Ectodermal cell (in vitro differentiated cells): ENCODE results near the gene ARID2.

Source experiments
- H3K27ac ChIP-seq: 2 replicates; pipeline ENCODE4 v1.7.0; 2013; ENCODE audit warnings: mild to moderate bottlenecking, low read depth, low read length; ENCODE audit not compliant: insufficient read depth, poor library complexity, severe bottlenecking
- H3K27me3 ChIP-seq: 2 replicates; pipeline ENCODE4 v1.7.0; 2013; ENCODE audit warnings: mild to moderate bottlenecking, low read length; ENCODE audit not compliant: insufficient read depth, control insufficient read depth, poor library complexity, severe bottlenecking
- H3K36me3 ChIP-seq: one replicate; pipeline ENCODE4 v1.7.0; 2013; ENCODE audit warnings: low read length; ENCODE audit not compliant: control insufficient read depth, insufficient read depth
- H3K4me1 ChIP-seq: one replicate; pipeline ENCODE4 v1.7.0; 2013; ENCODE audit warnings: low read length; ENCODE audit not compliant: control insufficient read depth, insufficient read depth
- H3K4me3 ChIP-seq: 2 replicates; pipeline ENCODE4 v1.7.0; 2013; ENCODE audit warnings: low read depth, low read length, control low read depth; ENCODE audit not compliant: insufficient read depth
- H3K9me3 ChIP-seq: 2 replicates; pipeline ENCODE4 v1.7.0; 2013; ENCODE audit warnings: mild to moderate bottlenecking, low read length, moderate library complexity; ENCODE audit not compliant: control insufficient read depth
- WGBS, 2 experiments: methylation state at CpG; one replicate each; pipeline ENCODE4 v1.1.7; 2013; ENCODE audit warnings: missing lambda C conversion rate in 2 of 2; 5-methylcytosine and 5-hydroxymethylcytosine counted together

Gene ARID2

DNA sequence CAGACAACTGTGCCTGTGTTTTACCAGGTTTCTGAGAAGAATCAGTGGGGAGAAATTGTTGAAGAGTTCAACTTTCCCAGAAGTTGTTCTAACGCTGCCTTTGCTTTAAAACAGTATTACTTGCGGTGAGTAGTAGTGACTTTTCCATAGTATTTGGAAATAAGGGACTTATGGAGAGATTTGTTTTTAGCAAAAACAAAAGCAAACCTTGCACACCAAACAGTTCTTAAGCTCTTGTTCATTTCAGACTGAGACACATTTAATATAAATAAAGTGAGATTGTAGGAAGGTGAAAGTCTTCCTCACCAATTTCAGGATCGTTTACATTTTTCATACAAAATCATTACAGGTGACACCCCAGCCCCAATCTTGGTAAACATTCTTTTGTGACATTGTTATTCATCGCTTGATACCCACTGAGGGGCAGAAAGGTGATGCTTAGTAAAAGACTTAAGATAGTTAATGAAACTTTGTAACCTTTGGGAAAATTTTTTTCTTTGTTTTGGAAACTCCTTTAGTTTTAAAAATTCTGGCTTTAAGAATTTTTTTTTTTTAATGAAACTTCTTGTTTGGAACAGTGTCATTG is 1.8 kb downstream of the ARID2 start:
- Histone ChIP-seq H3K36me3 (peaks cover 9% of the 10 kb centered on the region), H3K9me3 (no peaks in the 10 kb centered on the region), H3K27me3 (no peaks in the 10 kb centered on the region), H3K4me1 (no peaks in the 10 kb centered on the region), H3K4me3 (peak overlapping the region; percentile 78), H3K27ac (peak overlapping the region; percentile 84)
- WGBS, 2 experiments, result 8 to 10% methylated on average over 3 of the region's 4 CpGs

DNA sequence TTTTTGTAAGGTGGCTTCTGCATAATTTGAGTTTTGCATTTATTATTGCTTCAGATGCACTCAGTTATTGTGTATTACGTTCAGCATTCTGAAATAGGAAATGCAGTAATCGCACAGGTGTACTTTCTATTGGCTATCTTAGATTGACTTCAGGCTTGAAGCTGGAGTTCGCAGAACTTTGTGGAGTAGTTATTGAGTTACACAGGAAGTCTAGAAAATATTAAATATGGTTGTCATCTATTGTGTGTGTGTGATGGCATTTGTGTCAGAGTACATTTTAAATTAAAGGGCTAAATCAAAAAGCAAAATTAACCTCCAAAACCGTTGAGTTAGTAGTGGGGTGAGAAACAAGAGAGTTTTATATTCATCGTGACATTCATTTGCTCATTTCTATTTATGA is 2.7 kb downstream of the ARID2 start:
- no peaks in the 10 kb centered on the region for H3K9me3 ChIP-seq
- peak overlapping the region; percentile 78 for H3K4me3 ChIP-seq
- H3K27ac ChIP-seq, result no peak overlapping the region
- WGBS, 2 experiments, result 84 to 91% methylated on average over 3 to 5 of the region's 5 CpGs
- peaks cover 18% of the 10 kb centered on the region for H3K36me3 ChIP-seq
- no peaks in the 10 kb centered on the region for H3K4me1 ChIP-seq
- H3K27me3 ChIP-seq, result no peaks in the 10 kb centered on the region

DNA sequence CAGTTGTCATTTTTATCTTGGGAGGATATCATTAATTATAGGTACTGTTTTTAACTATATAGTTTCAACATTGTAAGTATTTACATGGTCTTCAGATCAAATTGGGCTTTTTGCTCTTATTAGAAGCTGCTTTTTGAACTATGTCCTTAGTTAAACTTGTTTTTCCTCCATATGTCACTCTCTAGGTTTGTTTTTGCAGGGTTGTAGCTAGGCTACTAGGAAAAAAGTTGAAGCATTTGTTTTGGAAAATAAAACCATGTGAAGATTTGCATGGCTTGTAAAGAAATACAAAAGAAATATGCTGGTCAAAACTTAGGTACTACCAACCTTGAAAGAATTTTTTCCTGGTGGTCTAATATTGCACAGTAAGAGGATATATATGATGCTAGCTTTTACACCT is 3.4 kb downstream of the ARID2 start:
- Histone ChIP-seq H3K9me3 (no peaks in the 10 kb centered on the region), H3K4me3 (no peak overlapping the region), H3K4me1 (no peaks in the 10 kb centered on the region), H3K36me3 (peaks cover 18% of the 10 kb centered on the region), H3K27ac (no peak overlapping the region), H3K27me3 (no peaks in the 10 kb centered on the region)

GRCh38 chr12:45737638-45738037 is 8.1 kb downstream of the ARID2 start:
- Histone ChIP-seq H3K4me1 (no peaks in the 10 kb centered on the region), H3K4me3 (no peak overlapping the region), H3K27me3 (no peaks in the 10 kb centered on the region), H3K36me3 (peaks cover 36% of the 10 kb centered on the region), H3K9me3 (no peaks in the 10 kb centered on the region), H3K27ac (no peak overlapping the region)

- H3K4me1 ChIP-seq, result no peaks in the 10 kb centered on the region
- no peak overlapping the region for H3K27ac ChIP-seq
- peaks cover 17% of the 10 kb centered on the region for H3K36me3 ChIP-seq
- 100% methylated on average over 1 of the region's 1 CpG for WGBS, 2 experiments
- H3K27me3 ChIP-seq, result no peaks in the 10 kb centered on the region
- H3K4me3 ChIP-seq, result no peak overlapping the region
- H3K9me3 ChIP-seq, result no peaks in the 10 kb centered on the region
Measured at GRCh38 chr12:45742590-45742989, 13.1 kb downstream of the ARID2 start.

DNA sequence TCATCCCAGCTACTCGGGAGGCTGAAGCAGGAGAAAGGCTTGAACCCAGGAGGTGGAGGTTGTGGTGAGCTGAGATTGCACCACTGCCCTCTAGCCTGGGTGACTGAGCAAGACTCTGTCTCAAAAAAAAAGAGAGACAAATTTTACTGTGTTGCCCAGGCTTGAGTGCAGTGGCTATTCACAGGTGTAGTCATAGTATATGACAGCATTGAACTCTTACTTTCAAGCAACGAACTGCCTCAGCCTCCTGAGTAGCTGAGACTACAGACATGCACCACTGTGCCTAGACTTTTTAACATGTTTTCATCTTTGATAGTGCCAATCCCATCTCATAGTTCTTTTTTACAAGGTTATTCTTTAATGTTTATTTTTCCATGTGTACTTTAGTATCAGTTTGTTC is 13.7 kb downstream of the ARID2 start:
- H3K27me3 ChIP-seq, result no peaks in the 10 kb centered on the region
- no peak overlapping the region for H3K27ac ChIP-seq
- 89 to 98% methylated on average over 2 of the region's 2 CpGs for WGBS, 2 experiments
- H3K4me1 ChIP-seq, result no peaks in the 10 kb centered on the region
- no peak overlapping the region for H3K4me3 ChIP-seq
- H3K36me3 ChIP-seq, result peaks cover 17% of the 10 kb centered on the region
- H3K9me3 ChIP-seq, result no peaks in the 10 kb centered on the region

DNA sequence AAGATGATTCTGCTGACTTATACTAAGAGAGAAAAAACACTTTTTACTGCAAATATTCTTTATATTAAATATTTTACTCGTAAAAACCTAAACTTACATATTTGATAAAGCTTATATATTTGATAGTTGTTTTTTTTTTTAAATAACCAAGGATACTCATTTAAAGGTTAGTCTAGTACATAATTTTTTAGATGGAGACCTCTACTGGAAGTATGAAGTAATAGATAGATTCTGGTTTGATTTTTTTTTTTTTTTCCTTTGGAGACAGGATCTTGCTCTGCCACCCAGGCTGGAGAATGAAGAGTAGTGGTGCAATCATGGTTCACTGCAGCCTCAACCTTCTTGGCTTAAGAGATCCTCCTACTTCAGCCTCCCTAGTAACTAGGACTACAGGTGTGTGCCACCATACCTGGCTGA is 16.4 kb downstream of the ARID2 start:
- H3K36me3 ChIP-seq, result peaks cover 18% of the 10 kb centered on the region
- H3K27me3 ChIP-seq, result no peaks in the 10 kb centered on the region
- no CpG with 5 or more reads among the region's 1 CpG for WGBS, 2 experiments
- no peak overlapping the region for H3K27ac ChIP-seq
- no peak overlapping the region for H3K4me3 ChIP-seq
- H3K4me1 ChIP-seq, result no peaks in the 10 kb centered on the region
- H3K9me3 ChIP-seq, result no peaks in the 10 kb centered on the region

GRCh38 chr12:45756666-45757065 is 27.2 kb downstream of the ARID2 start:
- Histone ChIP-seq H3K4me3 (no peak overlapping the region), H3K9me3 (no peaks in the 10 kb centered on the region), H3K27ac (peak overlapping the region; percentile 19), H3K4me1 (no peaks in the 10 kb centered on the region), H3K36me3 (no peaks in the 10 kb centered on the region), H3K27me3 (no peaks in the 10 kb centered on the region)
- WGBS, 2 experiments, result 87 to 92% methylated on average over 3 of the region's 3 CpGs

DNA sequence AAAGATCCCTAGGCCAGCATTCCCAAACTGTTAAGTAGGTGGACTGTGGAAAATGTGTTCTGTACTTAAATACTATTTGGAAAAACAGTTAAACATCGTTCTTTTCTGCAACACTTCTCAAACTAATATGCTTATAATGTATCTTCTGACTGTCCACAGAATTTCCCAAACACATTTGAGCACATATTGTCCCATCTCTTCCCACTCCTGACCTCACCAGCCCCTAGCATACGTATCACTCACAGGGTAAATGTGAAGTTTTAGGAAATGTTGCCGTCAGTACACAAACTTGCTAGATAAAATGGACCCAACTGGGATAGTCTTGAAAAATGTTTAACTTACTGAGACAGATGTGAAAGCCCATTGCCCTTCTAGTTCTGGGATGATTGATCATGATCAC is 27.7 kb downstream of the ARID2 start:
- H3K27ac ChIP-seq, result no peak overlapping the region
- H3K4me3 ChIP-seq, result no peak overlapping the region
- H3K27me3 ChIP-seq, result no peaks in the 10 kb centered on the region
- H3K9me3 ChIP-seq, result no peaks in the 10 kb centered on the region
- no peaks in the 10 kb centered on the region for H3K4me1 ChIP-seq
- WGBS, 2 experiments, result 92 to 96% methylated on average over 3 of the region's 3 CpGs
- H3K36me3 ChIP-seq, result no peaks in the 10 kb centered on the region

DNA sequence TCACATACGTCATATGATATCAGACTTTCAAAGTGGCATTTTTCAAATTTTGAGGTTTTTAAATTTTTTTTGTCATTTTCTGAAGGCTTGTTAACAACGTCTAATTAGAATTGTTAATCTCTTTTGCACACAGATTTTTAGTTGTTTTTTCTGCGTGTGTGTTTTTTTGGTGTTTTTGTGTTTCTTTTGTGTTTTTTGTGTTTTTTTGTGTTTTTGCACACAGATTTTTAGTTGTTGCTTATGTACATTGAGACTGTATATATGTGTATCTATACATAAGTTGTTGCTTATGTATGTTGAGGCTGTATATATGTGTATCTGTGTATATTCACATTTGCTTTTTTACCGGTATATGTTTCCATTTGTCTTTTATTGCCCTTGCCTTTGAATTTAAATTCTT is 30.8 kb downstream of the ARID2 start:
- Histone ChIP-seq H3K27ac (no peak overlapping the region), H3K36me3 (no peaks in the 10 kb centered on the region), H3K9me3 (no peaks in the 10 kb centered on the region), H3K4me3 (no peak overlapping the region), H3K27me3 (no peaks in the 10 kb centered on the region), H3K4me1 (no peaks in the 10 kb centered on the region)
- WGBS, 2 experiments, result 97 to 98% methylated on average over 3 to 4 of the region's 4 CpGs
